ENCODE results near the gene B3GALT2. TPM values are rescaled to one million over a fixed set of nuclear protein-coding genes. Genes with fewer than 3 reads are reported as not detected.

Gene B3GALT2
- total RNA-seq, 1 donor from 2014 or later: not detected

GRCh38 chr1:193141804-193142203 is 44.6 kb downstream of the B3GALT2 start:
- peaks cover 12 to 47% of the 10 kb centered on the region in 2 donors for H3K36me3 ChIP-seq
- DNase-seq (ENCODE audit: low spot score in 2 of 2): no peak
- no peak for TF ChIP-seq CTCF (IDR thresholded peaks at IDR 0.05)
- no peaks in the 10 kb centered on the region for H3K9me3 ChIP-seq
- H3K27me3 ChIP-seq: no peaks in the 10 kb centered on the region
- H3K27ac ChIP-seq: no peak overlapping the region
- H3K4me3 ChIP-seq: no peak overlapping the region
- intact Hi-C loops (cut with DNase I): no loop called here
- peaks cover 0 to 4% of the 10 kb centered on the region in 2 donors for H3K4me1 ChIP-seq

GRCh38 chr1:193140254-193140653 is 46.2 kb downstream of the B3GALT2 start:
- Histone ChIP-seq H3K27ac (no peak overlapping the region), H3K36me3 (peaks cover 20 to 49% of the 10 kb centered on the region in 2 donors), H3K27me3 (no peaks in the 10 kb centered on the region), H3K9me3 (no peaks in the 10 kb centered on the region), H3K4me1 (peaks cover 0 to 4% of the 10 kb centered on the region in 2 donors), H3K4me3 (no peak overlapping the region)
- no peak for TF ChIP-seq CTCF (IDR thresholded peaks at IDR 0.05)
- no peak for DNase-seq (ENCODE audit: low spot score in 2 of 2)
- intact Hi-C loops (cut with DNase I): no loop called here

- Histone ChIP-seq H3K27me3 (no peaks in the 10 kb centered on the region), H3K4me3 (no peak overlapping the region), H3K9me3 (no peaks in the 10 kb centered on the region), H3K36me3 (peaks cover 34 to 48% of the 10 kb centered on the region in 2 donors), H3K27ac (no peak overlapping the region), H3K4me1 (no peaks in the 10 kb centered on the region)
- DNase-seq (ENCODE audit: low spot score in 2 of 2): no peak
- intact Hi-C loops (cut with DNase I): no loop called here
- TF ChIP-seq CTCF (IDR thresholded peaks at IDR 0.05): no peak
These were observed 55.0 kb downstream of the B3GALT2 start for GRCh38 chr1:193131266-193131860.

Other genes starting within 250 kb of the B3GALT2 start
- 4.2 TPM for gene UCHL5, start 127.3 kb downstream of the B3GALT2 start, total RNA-seq
- 56.2 TPM for gene RO60, start 127.0 kb downstream of the B3GALT2 start, total RNA-seq
- 2.8 TPM for gene GLRX2, start 81.2 kb downstream of the B3GALT2 start, total RNA-seq
- 26.5 TPM for gene CDC73, start 64.6 kb downstream of the B3GALT2 start, total RNA-seq

Data from ascending aorta (tissue), 2 donors.